GM19467 (cell line): ENCODE measurements around the gene FLT3LG.
"Not testable (repeated sequence)": the region's sequence is repeated elsewhere in the genome, so short reads cannot be mapped to it uniquely, and the experiment has no call there.

ENCODE experiments used
- ATAC-seq: cut with Tn5 transposase; IDR thresholded peaks from one replicate; pipeline ENCODE4 v1.9.1; 2021; ENCODE audit warnings: mild to moderate bottlenecking, moderate library complexity; ENCODE audit not compliant: unreplicated experiment

The FLT3LG gene

DNA sequence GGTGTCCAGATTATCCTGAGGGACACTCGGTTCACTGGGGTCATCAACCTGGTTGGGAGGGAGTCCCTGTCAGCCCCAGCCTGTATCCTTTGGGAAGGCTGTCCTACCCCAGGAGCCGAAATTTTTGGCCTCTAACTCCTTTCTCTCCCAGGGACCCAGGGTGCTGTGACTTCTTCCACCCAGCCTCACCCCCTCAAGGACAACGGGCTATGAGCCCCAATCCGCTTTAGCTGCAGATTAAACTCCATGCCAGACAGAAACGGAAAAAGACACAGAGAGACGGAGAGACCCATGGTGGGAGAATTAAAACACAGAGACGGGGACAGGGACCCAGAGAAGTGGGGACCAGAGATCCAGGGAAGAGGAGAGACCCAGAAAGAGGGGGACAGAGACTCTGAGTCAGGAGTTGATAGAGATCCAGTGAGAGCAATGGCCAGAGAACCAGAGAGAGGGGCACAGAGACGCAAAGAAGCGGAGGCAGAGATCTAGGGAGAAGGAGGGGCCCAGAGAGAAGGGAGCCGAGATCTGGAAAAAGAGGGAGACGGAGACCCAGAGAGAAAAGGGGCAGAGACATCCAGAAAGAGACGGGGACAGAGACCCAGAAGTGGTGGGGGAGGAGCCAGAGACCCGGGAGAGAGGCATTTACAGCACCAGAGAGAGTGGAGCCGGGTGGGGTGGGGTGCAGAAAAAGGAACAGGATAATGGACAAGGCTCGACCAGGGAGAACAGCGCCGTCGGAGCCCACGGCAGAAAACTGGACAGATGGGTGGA is 33.4 kb upstream of the FLT3LG start:
- no peak for ATAC-seq

DNA sequence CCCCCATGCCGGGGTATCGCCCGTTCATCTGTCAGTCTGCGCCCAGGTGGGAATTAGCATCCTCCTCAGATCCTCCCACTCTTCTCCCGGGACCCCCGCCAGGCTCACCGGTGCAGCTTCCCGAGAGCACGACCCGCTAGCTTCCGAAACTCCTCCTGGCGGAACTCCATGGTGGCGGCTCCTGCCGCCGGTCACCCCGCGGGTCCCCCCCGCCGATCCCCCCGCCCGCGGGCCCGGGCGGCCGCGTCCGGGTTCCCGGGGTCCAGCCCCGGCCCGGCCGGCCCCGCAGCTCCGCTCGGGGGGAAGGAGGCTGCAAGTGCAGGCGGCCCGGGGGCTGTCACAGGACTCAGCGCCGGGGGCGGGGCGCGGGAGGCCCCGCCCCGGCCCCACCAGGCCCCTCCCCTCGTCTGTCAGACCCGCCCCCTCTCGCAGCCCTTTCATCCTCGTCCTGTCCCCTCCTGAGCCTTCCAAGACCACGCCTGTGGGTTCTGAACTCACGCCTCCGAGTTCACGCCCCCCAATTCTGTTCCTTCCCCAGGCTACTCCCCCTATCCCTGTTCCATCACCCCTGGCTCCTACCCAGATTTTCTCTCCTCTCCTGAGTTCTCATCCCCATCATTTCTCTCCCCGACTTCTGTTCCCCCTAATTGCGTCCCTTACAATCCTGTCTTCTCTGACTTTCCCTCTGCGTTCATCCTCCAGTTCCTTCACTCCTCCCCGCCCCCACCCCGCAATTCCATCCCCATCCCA is 32.6 kb upstream of the FLT3LG start, which contains the start of gene SLC17A7:
SLC17A7 (minus strand) TSS at position 318 of the 750 bp plus-strand sequence; CDS start at position 170, 148 bp downstream.
- no peak for ATAC-seq

DNA sequence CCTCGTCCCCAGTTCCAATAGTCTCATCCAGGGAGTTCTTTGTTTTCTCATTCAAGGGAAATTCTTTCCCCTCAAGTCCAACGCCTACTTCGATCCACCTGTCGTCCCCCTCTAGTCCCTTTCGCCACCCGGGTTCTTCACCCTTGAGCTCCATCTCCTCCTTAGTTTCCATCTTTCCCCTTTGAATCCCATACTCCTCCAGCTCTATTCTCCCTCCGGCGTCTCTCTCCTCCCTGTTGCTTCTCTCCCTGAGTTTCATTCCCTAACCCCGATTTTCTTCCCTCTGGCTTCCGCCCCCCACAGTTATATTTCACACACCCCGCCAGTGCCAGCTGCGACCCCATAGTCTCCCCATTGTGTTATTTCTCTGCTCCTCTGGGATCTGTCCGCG is 32.1 kb upstream of the FLT3LG start:
- no peak for ATAC-seq

DNA sequence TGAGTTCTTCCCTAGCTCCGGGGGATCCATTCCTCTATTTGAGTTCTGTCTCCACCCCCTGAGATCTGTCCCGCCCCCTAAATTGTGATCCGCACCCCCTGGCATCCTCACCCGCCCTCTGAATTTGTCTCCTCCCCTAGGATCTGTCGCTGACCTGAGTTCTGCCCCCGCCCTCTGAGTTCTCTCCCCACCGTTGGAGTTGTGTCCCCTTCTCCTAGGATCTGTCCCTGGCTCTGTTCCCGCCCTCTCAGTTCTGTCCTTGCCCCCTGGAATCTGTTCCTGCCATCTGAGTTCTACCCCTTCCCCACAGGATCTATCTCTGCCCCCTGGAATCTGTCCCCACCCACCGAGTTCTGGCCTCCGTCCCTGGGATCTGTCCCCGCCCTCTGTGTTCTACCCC is 31.7 kb upstream of the FLT3LG start:
- ATAC-seq: no peak

DNA sequence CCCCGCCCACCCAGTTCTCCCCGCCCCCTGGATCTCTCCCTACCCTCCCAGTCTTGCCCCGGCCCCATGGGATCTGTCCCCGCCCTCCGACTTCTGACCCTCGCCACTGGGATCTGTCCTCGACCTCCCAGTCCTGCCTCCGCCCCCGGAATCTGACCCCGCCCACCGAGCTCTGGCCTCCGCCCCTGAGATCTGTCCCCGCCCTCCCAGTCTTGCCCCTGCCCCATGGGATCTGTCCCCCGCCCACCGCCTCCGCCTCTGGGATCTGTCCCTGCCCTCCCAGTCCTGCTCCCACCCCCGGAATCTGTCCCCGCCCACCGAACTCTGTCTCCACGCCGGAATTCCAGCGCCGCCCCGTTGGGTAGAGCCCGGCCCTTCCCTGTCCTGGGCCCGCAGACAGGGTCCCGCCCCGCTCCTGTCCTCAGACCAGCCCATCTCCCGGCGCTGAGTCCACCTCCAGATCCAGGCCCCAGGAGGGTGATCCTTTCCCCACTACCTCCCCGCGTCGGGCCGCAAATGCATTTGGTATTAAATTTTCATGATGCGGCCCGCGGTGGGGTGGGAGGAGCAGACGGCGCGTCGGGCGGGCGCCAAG is 31.1 kb upstream of the FLT3LG start:
- peak; percentile 15 for ATAC-seq

DNA sequence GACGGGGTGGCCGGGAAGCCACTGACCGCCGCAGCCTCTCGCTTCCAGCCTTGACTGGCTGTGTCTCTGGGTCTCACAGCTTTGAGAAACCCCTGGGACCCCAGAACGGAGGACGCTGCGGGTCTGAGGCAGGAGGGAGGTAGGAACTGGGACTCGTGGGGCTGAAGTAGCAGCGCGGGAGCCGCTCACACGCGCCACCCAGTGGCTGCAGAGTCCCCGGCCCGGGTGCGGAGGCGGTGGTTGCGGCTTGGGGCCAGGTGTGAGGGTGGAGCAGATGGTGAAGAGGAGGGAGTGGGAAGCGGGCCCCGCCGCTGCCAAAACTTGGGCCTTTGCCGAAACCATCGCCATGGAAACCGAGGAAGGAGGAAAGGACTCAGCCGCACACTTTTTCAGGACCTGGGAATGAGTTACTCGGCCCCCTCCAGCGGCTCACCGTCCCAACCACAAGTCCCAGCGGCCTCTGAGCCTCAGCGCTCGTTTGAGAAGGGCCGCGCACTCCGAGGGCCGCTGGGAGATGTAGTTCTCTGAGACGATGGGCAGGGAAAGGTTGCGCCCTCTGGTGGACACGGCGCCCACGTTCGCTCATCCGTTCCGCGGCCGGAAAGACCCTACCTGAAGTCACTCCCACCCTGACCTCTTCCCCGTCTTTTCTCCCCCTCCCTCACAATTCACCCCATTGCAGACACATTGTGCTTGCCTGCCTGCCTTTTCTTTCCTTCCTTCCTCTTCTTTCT is 30.5 kb upstream of the FLT3LG start:
- peak; percentile 79 for ATAC-seq

DNA sequence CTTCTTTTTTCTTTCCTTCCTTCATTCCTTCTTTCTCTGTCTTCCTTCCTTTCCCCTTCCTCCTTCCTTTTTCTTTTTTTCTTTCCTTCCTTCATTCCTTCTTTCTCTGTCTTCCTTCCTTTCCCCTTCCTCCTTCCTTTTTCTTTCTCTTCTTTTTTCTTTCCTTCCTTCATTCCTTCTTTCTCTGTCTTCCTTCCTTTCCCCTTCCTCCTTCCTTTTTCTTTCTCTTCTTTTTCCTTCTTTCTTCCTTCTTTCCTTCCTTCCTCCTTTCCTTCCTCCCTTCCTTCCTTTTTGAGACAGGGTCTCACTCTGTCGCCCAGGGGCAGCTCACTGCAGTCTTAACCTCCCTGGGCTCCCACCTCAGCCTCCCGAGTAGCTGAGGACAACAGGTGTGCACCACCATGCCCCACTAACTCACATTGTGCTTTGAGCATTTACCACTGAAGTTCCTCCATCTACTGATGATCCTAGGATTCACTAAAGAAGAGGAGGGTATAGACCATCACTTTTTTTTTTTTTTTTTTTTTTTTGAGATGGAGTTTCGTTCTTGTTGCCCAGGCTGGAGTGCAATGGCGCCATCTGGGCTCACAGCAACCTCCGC is 29.8 kb upstream of the FLT3LG start:
- ATAC-seq: not testable (repeated sequence)

DNA sequence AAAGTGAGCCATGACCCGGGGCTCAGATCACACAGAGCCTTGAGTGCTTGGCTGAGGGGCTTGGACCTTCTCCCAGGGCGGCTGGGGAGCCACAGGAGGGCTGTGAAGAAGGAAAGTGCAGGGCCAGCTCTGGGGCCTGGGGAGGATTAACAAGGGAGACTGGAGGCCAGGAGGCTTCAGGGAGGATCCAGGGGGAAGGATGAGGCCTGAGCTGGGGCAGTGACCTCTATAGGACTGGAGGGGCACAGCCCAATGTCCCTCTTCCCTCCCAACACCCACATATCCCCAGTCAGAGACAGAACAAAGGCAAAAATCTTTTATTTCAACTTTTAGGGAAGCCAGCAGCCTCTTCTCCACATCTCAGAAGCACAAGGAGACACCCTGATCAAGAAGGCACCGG is 28.0 kb upstream of the FLT3LG start:
- no peak for ATAC-seq

DNA sequence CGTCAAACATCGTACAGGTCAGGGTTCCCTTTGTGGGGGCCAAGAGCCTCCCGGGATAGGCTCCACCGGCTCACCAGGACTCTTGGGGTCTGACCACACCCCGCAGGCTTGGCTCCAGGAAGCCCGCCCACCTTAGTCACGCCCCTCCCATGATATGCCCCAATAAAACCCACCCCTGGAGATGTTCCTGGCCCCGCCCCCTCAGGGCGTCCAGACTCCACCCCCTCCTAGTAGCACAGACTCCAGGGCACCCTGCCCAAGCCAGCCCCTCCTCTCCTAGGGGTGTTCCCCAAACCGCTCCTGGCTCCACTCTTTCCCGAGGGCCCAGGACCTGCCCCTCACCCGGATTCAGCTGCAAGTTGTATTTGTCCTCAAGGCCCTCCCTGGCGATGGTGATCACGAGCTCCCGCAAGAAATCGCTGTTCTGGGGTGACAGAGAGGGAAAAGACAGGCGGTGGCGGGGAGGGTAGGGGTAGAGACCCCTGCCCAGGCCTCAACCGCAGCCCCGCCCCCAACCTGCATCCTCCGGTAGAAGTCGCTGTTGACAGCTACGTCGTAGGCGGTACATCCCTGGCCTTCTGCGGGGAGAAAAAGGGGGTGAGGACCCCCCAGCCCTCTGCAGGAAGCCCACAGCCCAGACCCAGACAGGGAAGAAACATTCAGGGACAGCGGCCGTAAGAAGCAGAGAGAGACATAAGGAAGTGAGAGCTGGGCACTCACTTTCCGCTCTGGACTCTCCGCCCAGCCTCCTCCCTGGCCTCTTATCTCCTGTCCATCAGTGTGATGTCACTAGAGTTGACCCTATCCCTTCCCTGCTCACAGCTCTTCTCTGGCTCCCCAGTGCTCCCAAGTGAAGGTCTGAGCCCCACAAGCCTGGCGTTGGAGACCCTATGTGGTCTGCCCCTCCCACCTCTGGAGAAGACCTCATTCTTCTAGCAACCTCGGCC is 26.3 kb upstream of the FLT3LG start:
- no peak for ATAC-seq

DNA sequence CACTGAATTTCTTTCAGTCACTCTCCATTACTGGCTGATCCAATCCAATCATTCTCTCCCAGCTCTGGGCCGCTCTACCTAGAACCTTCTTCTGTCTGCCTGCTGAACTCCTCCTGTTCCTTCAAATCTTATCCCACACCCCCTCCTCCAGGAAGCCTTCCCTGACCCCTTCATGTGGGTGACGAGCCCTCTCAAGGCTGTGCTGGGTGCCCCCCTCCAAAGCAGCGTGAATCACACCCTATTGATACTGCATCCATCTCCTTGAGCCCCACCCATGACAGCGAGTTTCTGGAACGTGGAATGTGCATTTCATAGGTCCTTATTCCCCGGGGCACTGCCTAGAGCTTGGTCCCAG is 25.6 kb upstream of the FLT3LG start:
- ATAC-seq: no peak

DNA sequence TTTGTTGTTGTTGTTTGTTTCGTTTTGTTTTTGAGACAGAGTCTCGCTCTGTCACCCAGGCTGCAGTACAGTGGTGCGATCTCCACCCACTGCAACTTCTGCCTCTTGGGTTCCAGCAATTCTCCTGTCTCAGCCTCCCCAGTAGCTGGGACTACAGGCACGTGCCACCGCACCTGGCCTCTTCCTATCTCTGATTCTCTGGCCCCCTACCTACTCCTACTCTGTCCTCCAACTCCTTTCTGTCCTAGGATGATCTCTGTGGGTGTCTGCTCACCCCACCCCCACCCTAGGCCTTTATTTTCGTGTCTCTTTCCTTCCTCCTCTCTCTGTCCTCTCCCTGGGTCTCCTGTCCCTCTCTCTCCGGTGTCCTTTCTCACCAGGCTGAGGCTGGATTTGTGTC is 23.6 kb upstream of the FLT3LG start:
- no peak for ATAC-seq

DNA sequence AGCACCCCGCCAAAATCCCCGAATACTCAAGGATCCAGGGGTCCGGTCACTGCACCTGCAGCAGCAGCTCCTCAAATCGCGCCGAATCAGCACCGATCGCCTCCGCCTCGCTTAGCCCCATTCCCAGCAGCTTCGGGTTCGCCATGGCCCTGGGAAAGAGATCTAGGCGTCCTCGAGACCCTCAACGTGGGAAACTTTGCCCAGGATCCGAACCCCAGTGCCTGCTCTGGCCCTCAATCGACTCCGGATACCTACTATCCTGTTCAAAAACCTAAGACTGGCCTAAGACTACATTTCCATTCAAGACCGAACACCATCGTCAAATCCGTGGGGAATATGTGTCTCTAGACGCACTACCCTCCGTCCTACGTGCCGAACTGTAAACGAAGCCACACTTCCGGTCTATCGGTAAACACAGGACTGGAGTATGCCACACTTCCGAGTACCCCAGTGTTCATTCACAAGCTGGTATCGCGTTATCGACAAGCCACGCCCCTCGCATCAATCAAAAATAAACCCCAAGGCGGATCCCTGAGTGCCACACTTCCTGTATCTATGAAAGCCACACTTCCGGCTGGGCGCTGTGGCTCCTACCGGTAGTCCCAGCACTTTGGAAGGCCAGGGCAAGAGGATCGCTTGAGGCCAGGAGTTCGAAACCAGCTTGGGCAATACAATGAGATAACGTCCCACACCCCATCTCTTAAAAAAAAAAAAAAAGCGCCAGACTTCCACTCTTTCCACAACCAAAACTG is 22.4 kb upstream of the FLT3LG start, which contains the start of gene PIH1D1:
PIH1D1 (minus strand) TSS at position 385 of the 752 bp plus-strand sequence; CDS start at position 145, 240 bp downstream.
- ATAC-seq: peak; percentile 56

DNA sequence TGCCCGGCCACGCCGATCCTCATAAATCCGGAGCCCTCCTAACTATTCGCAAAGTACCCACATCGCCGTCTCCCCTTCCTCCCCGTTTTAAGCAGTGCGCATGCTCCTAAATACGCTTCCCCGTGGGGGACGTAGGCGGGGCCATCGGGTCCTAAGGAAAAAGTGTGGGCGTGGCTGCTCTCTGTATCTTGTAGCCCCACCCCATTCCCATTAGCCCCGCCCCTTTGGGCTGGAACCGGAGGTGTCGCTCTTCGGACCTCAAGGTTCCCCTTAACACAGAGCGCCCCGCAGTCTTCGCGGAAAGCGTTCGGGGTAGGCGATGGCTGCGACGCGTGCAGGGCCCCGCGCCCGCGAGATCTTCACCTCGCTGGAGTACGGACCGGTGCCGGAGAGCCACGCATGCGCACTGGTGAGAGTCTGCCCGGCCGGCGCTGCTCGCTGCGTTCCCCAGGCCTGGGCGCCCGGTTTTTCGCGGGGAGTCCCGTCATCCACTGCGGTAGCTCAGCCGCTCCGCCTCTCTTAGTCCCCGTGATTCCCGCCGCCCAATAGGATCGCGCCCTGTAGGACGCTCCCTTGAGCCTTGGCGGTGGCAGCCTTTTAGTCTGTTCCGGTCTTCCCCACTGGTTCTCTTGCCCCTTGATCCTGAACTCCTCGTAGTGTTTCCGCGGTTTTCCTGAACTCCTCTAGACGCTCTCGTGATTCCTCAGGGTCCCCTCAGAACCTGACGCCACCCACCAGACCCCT is 20.8 kb upstream of the FLT3LG start, which contains the start of gene ALDH16A1:
ALDH16A1 (plus strand) TSS at position 213 of the 744 bp plus-strand sequence; CDS start at position 320, 107 bp downstream.
- peak; percentile 79 for ATAC-seq

DNA sequence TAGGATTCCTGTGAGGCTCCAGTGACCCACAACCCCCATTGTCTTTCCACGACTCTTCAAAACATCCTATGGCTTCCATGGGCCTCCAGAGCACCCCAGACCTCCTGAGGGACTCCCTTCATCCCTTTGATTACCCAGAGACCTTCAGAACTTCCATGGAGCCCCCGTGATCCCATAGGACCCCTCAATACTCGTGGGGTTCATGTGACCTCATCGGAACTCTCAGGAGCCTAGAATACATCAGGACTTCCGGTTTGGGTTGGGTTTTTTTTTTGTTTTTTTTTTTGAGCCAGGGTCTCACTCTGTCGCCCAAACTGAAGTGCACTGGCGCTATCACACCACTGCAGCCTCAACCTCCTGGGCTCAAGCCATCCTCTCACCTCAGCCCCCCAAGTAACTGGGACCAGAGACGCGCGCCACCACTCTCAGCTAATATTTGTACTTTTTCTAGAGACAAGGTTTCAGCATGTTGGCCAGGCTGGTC is 20.2 kb upstream of the FLT3LG start:
- ATAC-seq: no peak

DNA sequence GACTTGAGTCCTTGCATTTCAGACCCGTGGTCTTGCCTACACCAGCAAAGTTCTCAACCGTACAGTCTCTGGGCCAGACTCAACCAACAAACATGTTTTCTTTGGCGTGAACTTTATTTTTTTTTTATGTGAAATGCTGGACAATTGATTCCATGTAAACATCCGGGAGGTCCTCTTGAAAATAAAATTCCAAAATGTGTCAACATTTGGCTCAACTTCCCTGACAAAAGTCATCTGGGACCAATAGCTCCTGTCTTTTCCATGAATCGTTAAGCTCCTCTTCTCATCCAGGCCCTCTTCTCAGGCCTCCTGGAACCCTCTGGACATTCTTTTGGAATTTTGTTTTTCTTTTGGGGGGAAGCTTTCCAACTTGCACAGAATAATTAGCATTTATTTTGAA is 18.2 kb upstream of the FLT3LG start:
- ATAC-seq: no peak

DNA sequence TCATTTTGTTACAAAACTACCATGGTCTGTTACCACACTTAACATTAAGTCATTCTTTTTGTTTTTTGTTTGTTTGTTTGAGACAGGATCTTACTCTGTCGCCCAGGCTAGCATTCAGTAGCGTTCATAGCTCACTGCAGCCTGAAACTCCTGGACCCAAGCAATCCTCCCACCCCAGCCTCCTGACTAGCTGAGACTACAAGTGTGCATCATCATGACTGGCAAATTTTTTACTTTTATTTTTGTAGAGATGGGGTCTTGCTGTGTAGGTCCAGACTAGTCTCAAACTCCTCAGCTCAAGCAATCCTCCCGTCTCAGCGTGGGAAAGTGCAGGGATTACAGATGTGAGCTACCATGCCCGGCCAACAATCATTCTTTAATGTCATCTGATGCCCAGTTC is 17.7 kb upstream of the FLT3LG start:
- ATAC-seq: no peak

DNA sequence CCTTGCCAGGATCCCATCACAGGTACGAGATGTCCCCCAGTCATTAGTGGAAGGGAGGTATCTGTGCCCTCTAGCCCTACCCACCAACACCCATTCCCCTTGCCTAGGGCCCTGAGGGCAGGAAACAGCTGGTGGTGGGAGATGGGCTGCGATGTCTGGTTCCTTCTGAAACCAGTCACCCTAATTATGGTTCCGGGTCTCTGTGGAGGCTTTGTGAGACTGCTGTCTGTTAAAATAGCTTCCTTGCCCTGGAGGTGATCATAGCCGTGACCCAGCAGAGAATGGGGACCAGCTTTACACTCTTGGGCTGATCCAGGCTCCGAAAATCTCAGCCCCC is 15.5 kb upstream of the FLT3LG start:
- no peak for ATAC-seq

DNA sequence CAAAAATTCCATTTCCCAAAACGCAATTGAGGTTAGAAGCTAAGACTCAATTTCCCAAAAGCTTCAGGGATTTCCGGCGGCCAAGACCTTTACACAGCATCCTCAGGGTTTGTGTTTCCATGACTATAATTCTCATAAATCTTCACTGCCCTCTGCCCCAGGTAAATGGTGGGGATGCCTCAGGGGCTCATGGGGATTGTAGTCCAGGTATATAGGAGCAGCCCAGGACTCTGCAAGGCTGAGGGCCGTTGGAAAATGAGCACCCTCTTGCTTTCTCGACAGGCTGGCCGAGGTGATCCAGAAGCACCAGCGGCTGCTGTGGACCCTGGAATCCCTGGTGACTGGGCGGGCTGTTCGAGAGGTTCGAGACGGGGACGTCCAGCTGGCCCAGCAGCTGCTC is 14.6 kb upstream of the FLT3LG start:
- no peak for ATAC-seq
